Smooth muscle cell (in vitro differentiated cells): ENCODE measurements around the gene WDR83. TPM values are rescaled to one million over a fixed set of nuclear protein-coding genes. Genes with fewer than 3 reads are reported as not detected.

Experiments
- DNase-seq: peaks from one replicate; lab custom pipeline; 2025; ENCODE audit not compliant: unreplicated experiment; lab: John Stamatoyannopoulos, UW
- H2AFZ ChIP-seq: fragments of 200-600 bp; sonication (generic); 2 replicates; pipeline ENCODE4 v1.6.0; 2016; ENCODE audit warnings: antibody characterized with exemption, low read depth, mild to moderate bottlenecking
- H3F3A ChIP-seq: fragments of 200-600 bp; sonication (generic); 2 replicates; pipeline ENCODE4 v1.6.0; 2017; ENCODE audit warnings: antibody characterized with exemption, low read depth
- H3K27ac ChIP-seq: fragments of 200-600 bp; sonication (generic); 2 replicates; pipeline ENCODE4 v1.5.1; 2016; ENCODE audit warnings: low read depth, mild to moderate bottlenecking
- H3K27me3 ChIP-seq: fragments of 200-600 bp; sonication (generic); 2 replicates; pipeline ENCODE4 v1.6.1; 2016; ENCODE audit warnings: low read depth, mild to moderate bottlenecking
- H3K36me3 ChIP-seq: fragments of 200-600 bp; sonication (generic); 2 replicates; pipeline ENCODE4 v1.5.1; 2016; ENCODE audit warnings: low read depth
- H3K4me1 ChIP-seq: fragments of 200-600 bp; sonication (generic); 2 replicates; pipeline ENCODE4 v1.5.1; 2016; ENCODE audit warnings: low read depth
- H3K4me2 ChIP-seq: fragments of 200-600 bp; sonication (generic); 2 replicates; pipeline ENCODE4 v1.6.0; 2016; ENCODE audit warnings: mild to moderate bottlenecking
- H3K4me3 ChIP-seq: fragments of 200-600 bp; sonication (generic); 2 replicates; pipeline ENCODE4 v1.5.1; 2016; ENCODE audit warnings: mild to moderate bottlenecking
- H3K79me2 ChIP-seq: fragments of 200-600 bp; sonication (generic); 2 replicates; pipeline ENCODE4 v1.6.0; 2016; ENCODE audit warnings: low read depth, mild to moderate bottlenecking
- H3K9ac ChIP-seq: fragments of 200-600 bp; sonication (generic); 2 replicates; pipeline ENCODE4 v1.6.0; 2016; ENCODE audit warnings: low read depth
- H3K9me3 ChIP-seq: fragments of 200-600 bp; sonication (generic); replicated peaks from 2 replicates; pipeline ENCODE4 v1.5.1; 2016; ENCODE audit warnings: low read depth
- H4K20me1 ChIP-seq: fragments of 200-600 bp; sonication (generic); 2 replicates; pipeline ENCODE4 v1.6.0; 2016; ENCODE audit warnings: low read depth
- CTCF ChIP-seq: fragments of 200-600 bp; sonication (generic); IDR thresholded peaks from 2 replicates; pipeline ENCODE4 v1.5.1; 2017; ENCODE audit warnings: borderline replicate concordance, mild to moderate bottlenecking, antibody characterized with exemption; ENCODE audit not compliant: insufficient read depth, poor library complexity, severe bottlenecking
- WGBS: methylation state at CpG from one replicate; pipeline ENCODE4 v1.1.7; 2016; ENCODE audit warnings: low lambda C conversion rate; 5-methylcytosine and 5-hydroxymethylcytosine counted together
- polyA plus RNA-seq: library from polyadenylated mRNA; unstranded; fragments of >200 nt; fragmentation: Nextera tagmentation; extraction: Ambion mirVana; gene quantifications from 2 replicates; pipeline ENCODE4 v1.2.1, GENCODE V29; 2016
- total RNA-seq: library from RNA; depleted of rRNA; stranded (reverse); fragments of >200 nt; gene quantifications from 2 replicates; pipeline ENCODE4 v1.2.3, GENCODE V29; 2014

Gene WDR83
- total and polyA plus RNA-seq, 2 experiments from 2014 or later: 12.4 to 21.6 TPM

GRCh38 chr19:12660980-12661379 is 5.6 kb upstream of the WDR83 start:
- TF ChIP-seq CTCF: no peak
- Histone ChIP-seq H3K4me3 (no peak overlapping the region), H4K20me1 (no peaks in the 10 kb centered on the region), H3K4me1 (no peaks in the 10 kb centered on the region), H2AFZ (no peak overlapping the region), H3K9ac (no peak overlapping the region), H3F3A (no peaks in the 10 kb centered on the region), H3K27ac (no peak overlapping the region), H3K36me3 (peaks cover 4% of the 10 kb centered on the region), H3K79me2 (no peaks in the 10 kb centered on the region), H3K27me3 (no peaks in the 10 kb centered on the region), H3K9me3 (no peaks in the 10 kb centered on the region), H3K4me2 (no peak overlapping the region)
- 95% methylated on average over 12 of the region's 12 CpGs for WGBS
- no peak for DNase-seq

GRCh38 chr19:12664406-12665280 is 2.0 kb upstream of the WDR83 start:
- no peak for TF ChIP-seq CTCF
- 92% methylated on average over 29 of the region's 29 CpGs for WGBS

GRCh38 chr19:12665281-12665573 is 1.4 kb upstream of the WDR83 start:
- H2AFZ ChIP-seq: no peak overlapping the region
- no peaks in the 10 kb centered on the region for H3K27me3 ChIP-seq
- H3K27ac ChIP-seq: no peak overlapping the region
- H3K4me1 ChIP-seq: peaks cover 13% of the 10 kb centered on the region
- TF ChIP-seq CTCF: no peak
- no peak overlapping the region for H3K4me2 ChIP-seq
- no peak for DNase-seq
- H4K20me1 ChIP-seq: no peaks in the 10 kb centered on the region
- H3K36me3 ChIP-seq: peaks cover 4% of the 10 kb centered on the region
- peaks cover 26% of the 10 kb centered on the region for H3K79me2 ChIP-seq
- no peaks in the 10 kb centered on the region for H3K9me3 ChIP-seq
- H3K9ac ChIP-seq: no peak overlapping the region
- H3F3A ChIP-seq: no peaks in the 10 kb centered on the region
- no peak overlapping the region for H3K4me3 ChIP-seq
- 96% methylated on average over 10 of the region's 10 CpGs for WGBS

More at GRCh38 chr19:12664406-12665280, 2.0 kb upstream of the WDR83 start:
- H3K4me1 ChIP-seq: peaks cover 13% of the 10 kb centered on the region
- H3K36me3 ChIP-seq: peaks cover 4% of the 10 kb centered on the region
- H3K27ac ChIP-seq: no peak overlapping the region
- no peaks in the 10 kb centered on the region for H3K27me3 ChIP-seq
- no peaks in the 10 kb centered on the region for H3K9me3 ChIP-seq
- H3F3A ChIP-seq: no peaks in the 10 kb centered on the region
- no peak overlapping the region for H2AFZ ChIP-seq
- no peak overlapping the region for H3K4me3 ChIP-seq
- H3K79me2 ChIP-seq: peaks cover 24% of the 10 kb centered on the region
- H3K9ac ChIP-seq: no peak overlapping the region
- H3K4me2 ChIP-seq: no peak overlapping the region
- H4K20me1 ChIP-seq: no peaks in the 10 kb centered on the region
- DNase-seq: no peak
